Breast epithelium (tissue), 3 donors: ENCODE results near the gene HRH3.

ENCODE experiments used
- CTCF ChIP-seq, 3 donors: fragments of 450-650 bp; IDR thresholded peaks; one replicate each; pipeline ENCODE4 v1.5.1; 2016 to 2017; ENCODE audit warnings: antibody characterized with exemption in 3 of 3, mild to moderate bottlenecking in 3 of 3, moderate library complexity in 3 of 3
- POLR2A ChIP-seq: fragments of 450-650 bp; IDR thresholded peaks from one replicate; pipeline ENCODE4 v1.6.1; 2016; ENCODE audit warnings: antibody characterized with exemption, mild to moderate bottlenecking, moderate library complexity

- TF ChIP-seq CTCF (IDR thresholded peaks at IDR 0.05) (no peak), POLR2A (no peak)
These were observed 732 bp downstream of the HRH3 start for GRCh38 chr20:62219101-62219991.
